ENCODE results near the gene ARHGAP40.

The ARHGAP40 gene

DNA sequence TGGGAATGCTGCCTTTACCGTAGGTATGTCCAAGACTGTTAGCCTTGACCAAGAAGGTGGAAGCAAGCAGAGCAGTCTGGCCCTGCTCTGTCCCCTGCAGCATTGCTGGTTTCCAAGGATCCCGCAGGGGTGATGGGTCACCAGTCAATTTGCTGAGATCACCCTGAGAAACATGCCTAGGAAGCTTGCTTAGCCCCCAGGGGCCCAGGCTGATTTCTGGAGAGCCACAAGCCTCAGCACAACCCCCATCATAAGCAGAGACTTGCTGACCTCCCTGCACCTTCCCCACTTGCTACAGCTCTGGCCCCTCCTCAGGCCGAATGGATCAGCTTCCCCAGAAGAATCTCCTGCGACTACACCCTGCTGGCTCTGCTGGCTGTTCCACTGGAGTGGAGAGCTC lies 21.5 kb downstream of the ARHGAP40 start:
- no peak for DNase-seq

GRCh38 chr20:38624084-38624483 lies 22.5 kb downstream of the ARHGAP40 start:
- DNase-seq, result no peak

DNA sequence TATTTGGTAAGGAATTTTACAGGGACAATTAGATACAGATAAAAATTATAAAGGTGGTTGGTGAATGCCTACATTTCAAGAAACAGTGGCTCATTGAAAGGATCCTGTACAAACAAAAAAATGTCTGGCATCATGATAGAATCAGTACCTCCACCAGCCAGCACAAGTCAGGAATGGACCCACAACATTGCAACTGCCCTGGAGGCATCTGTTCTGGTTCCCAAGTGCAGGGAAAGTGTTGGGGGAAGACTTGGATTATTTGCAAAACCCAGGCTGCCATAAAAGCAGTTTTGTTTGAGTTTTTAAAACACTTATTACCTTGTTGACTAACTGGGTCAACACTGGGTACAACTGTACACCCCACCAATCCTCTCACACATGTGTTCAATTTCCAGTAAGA lies 24.3 kb downstream of the ARHGAP40 start:
- no peak for DNase-seq

DNA sequence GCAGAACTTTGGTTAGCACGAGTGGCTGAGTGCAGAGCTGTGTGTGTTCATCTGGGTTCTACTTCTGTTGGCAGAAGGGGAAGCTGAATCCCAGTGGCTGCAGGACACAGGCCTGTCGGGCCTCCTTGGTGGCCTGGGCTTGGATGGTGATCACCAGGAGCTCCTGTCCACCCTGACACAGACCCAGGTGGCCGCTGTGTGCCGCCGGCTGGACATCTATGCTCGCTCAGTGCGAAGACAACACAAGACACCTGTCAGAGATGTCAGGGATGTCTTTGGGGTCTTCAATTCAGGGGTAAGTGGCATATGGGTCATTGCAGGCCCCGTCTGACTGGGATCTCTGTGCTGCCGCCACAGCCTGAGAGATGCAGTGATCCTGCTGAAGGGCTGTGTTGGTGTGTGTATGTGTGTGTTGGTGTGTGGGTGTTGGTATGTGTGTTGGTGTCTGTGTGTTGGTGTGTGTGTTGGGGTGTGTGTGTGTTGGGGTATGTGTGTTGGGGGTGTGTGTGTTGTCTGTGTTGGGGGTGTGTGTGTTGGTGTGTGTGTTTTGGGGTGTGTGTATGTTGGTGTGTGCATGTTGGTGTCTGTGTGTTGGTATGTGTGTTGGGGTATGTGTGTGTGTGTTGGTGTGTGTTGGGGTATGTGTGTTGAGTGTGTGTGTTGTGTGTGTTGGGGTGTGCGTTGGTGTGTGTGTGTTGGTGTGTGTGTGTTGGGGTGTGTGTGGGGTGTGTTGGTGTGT lies 25.5 kb downstream of the ARHGAP40 start:
- DNase-seq, result no peak

DNA sequence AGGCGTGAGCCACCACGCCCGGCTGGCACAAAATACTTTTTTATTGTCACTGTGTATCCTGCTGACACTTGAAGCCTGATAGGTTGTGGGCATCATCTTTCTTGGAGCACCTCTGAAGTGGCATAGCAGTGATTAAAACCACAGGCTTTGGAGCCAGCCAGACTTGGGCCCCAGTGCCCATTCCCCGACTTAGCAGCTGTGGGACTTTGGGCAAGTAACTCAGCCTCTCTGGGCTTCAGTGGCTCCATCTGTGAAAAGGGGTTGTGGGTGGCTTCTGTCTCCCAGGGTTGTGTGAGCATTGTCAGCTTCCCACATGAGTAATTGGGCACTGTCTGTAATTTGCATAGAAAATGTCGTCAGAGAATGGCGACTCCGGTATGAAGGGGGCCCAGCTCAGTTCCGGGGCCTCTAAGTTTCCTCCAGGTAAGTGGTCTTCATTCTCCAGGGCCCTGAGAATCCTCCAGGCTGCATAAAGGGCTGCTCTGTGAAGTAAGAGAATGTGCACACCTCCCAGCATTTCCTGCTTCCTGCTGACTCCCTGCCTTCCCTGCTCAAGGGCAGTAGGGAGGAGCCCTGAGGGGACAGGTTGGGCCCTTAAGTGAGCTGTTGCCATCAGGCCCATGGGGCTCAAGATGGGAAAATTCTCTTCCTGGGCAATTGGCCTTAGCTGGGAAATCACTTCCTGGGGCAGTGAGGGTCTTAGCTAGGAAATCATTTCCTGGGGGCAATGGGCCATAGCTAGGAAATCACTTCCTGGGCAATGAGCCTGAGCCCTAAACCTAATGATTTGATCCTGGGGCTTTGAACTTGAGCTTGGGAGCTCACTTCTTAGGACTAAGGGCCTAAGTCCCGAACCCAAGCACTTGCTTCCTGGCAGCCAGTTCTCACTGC lies 27.2 kb downstream of the ARHGAP40 start:
- DNase-seq, result no peak

- no peak for DNase-seq
Observed at GRCh38 chr20:38629979-38630378, 28.4 kb downstream of the ARHGAP40 start.

GRCh38 chr20:38630727-38631126 lies 29.1 kb downstream of the ARHGAP40 start:
- DNase-seq, result no peak

DNA sequence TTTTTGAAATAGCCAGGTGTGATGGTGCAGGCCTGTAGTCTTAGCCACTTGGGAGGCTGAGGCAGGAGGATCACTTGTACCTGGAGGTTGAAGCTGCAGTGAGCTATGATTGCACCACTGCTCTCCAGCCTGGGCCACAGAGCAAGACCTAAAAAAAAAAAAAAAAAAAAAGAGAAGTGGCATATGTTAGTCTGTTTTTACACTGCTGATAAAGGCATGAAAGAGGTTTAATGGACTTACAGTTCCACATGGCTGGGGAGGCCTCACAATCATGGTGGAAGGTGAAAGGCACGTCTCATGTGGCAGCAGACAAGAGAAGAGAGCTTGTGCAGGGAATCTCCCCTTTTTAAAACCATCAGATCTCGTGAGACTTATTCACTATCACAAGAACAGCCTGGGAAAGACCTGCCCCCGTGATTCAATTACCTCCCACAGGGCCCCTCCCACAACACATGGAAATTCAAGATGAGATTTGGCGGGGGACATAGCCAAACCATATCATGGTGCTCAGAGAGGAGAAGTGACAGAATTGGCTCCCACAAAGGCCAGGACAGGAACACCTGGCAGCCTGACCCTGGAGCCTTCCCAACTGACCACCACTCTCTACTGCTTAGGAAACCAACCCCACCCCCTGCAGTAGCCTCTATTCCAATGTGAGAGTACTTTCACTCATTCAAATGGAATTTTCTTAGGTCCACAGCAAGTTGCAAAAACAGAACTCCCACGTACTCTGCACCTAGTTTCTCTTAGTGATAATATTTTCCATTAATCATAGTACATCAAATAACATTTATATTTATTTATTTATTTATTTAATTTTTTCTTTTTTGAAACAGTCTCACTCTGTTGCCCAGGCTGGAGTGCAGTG lies 29.8 kb downstream of the ARHGAP40 start:
- DNase-seq, result no peak

- peak; percentile 56 for DNase-seq
Observed at GRCh38 chr20:38633577-38634093, 32.0 kb downstream of the ARHGAP40 start.

GRCh38 chr20:38635721-38636288 lies 34.2 kb downstream of the ARHGAP40 start:
- no peak for DNase-seq

- DNase-seq, result no peak
Observed at GRCh38 chr20:38640521-38640920, 38.9 kb downstream of the ARHGAP40 start.

GRCh38 chr20:38642498-38642897 lies 40.9 kb downstream of the ARHGAP40 start:
- DNase-seq, result no peak

- DNase-seq, result no peak
Observed at GRCh38 chr20:38644588-38645260, 43.1 kb downstream of the ARHGAP40 start.

GRCh38 chr20:38645351-38645750 lies 43.7 kb downstream of the ARHGAP40 start:
- no peak for DNase-seq

DNA sequence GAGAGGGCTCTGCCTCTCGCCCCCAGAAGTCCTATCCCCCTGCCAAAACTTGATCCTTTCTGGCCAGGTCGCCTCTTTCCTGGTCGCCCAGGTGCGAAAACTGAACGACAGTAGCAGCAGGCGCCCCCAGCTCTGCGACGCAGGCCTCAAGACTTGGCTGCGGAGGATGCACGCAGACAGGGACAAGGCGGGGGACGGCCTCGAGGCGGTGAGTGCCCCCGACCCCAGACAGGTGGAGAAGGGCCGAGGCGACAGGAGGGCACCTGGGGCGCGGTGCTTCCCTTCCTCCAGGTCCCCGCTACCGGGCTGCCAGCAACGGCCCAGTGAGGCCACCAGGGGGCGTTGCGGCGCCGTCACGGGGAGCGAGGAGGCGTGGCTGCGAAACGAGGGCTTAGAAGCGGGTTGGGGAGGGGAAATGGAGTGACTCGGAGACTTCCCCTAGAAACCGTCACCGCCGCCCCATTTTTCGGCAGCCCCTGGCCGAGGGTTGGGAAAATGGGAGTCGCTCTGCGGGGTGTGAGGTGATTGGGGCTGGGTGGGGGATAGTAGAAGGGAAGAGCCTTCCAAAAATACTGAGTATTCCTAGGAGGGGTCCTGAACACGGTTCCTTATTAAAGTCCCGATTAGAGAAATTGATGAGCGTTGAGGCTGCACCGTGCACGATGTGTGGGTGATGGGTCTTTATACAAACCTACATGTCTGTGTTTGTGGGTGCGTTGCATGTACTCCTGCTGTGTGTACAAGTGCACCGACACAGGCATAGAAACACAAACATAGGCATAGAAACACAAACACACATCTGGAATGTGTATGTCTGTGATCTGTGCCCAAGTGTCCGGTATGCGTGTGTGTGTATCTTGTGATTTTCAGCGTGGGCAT lies 44.6 kb downstream of the ARHGAP40 start:
- peak; percentile 57 for DNase-seq

- peak; percentile 33 for DNase-seq
Observed at GRCh38 chr20:38649275-38649891, 47.8 kb downstream of the ARHGAP40 start.

GRCh38 chr20:38650010-38650409 lies 48.4 kb downstream of the ARHGAP40 start:
- DNase-seq, result no peak

GRCh38 chr20:38651154-38651553 lies 49.5 kb downstream of the ARHGAP40 start:
- no peak for DNase-seq

GRCh38 chr20:38651562-38651961 lies 50.0 kb downstream of the ARHGAP40 start:
- DNase-seq, result no peak

DNA sequence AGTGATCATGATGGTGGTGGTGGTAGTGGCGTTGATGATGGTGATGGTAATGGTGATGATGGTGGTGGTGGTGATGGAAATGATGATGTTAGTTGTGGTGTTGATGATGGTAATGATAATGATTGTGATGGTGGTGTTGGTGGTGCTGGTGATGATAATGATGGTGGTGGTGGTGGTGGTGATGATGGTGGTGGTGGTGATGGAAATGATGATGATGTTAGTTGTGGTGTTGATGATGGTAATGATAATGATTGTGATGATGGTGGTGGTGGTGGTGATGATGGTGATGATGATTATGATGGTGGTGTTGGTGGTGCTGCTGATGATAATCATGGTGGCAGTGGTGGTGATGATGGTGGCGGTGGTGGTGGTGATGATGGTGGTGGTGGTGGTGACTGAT lies 51.4 kb downstream of the ARHGAP40 start:
- no peak for DNase-seq
